Dermis blood vessel endothelial cell (primary cell): ENCODE results near the gene MAMDC2. TPM values are rescaled to one million over a fixed set of nuclear protein-coding genes. Genes with fewer than 3 reads are reported as not detected.
A peak's percentile ranks its signal among the peaks of the same experiment; 100 is the strongest.

ENCODE experiments used
- DNase-seq: peaks from one replicate; pipeline ENCODE4 v3.0.0; 2010
- total RNA-seq: library from RNA; depleted of rRNA; stranded (reverse); fragments of >200 nt; gene quantifications from 2 replicates; pipeline ENCODE4 v1.2.3, GENCODE V29; 2014

MAMDC2 gene
- total RNA-seq, 1 donor from 2014 or later = 2.9 TPM

DNA sequence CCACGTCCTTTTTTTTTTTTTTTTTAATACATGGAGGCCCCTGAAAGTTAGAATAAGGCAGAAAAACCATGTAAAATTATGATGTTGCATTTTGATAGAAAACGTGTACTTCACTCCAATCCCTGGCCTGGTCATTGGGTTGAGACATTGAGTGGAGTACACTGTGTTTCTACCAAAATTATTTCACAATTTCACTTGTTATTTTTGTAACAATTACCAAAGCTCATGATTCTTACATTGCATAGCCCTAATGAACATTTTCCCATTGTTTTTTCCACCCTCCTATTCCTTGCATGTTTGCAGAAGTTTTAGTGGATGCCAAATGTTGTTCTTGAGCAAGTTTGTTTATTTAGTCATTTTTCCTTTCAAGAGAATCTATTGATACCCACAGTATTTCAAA is 21.9 kb downstream of the MAMDC2 start:
- no peak for DNase-seq

DNA sequence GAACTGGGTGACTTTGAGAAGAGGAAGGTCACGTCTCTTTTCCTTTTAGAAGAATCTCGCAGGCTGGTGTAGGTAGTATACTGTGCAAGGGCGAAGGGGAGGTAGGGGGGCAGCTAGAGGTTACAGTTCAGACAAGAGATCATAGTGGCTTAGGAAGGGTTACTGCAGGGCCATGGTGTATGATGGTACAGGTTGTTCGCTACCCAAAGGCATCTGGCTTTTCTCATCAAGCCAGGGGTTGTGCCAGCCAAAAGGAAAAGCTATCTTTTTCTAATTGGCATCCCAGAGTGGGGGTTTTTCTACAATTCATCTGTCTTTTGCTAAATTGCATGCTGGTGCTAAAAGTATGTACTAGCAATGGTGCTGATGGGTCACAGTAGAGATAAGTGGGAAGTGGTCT is 22.8 kb downstream of the MAMDC2 start:
- DNase-seq = no peak

DNA sequence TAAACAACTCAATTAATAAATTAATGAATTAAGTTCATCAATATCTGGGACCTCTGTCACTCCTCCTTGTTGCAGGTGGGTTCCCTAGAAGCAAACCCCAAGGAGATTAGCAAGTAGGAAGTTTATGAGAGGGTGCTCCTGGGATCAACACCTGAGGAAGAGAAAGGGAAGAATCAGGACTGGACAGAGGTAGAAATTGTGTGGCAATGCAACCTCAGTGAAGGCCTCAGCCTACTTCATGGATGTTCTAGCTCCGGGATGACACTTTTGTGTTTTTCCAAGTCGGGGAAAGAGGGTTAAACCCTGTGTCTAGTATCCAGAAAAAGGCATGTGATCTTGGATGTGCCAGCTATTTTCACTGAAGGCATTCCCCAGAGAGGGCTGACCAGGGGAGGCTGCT is 23.2 kb downstream of the MAMDC2 start:
- DNase-seq = no peak

DNA sequence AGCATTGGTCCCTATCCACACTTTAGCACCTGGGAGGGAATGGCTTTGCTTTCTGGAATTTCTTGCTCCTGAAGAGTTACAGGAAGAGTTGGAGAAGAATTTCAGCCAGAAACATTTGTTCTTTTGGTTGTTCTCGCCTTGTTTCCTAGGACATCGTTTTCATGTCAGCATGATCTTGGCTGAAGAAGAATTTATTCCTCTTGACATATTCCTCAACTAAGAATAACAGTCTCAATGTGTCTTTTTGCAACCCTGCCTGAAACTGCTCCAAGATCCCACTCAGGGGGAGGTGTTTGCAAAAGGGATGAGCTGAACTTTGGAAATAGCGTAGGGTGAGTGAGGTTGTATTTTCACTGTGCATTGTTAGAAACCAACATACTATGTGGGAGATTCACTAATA is 26.1 kb downstream of the MAMDC2 start:
- DNase-seq = no peak

DNA sequence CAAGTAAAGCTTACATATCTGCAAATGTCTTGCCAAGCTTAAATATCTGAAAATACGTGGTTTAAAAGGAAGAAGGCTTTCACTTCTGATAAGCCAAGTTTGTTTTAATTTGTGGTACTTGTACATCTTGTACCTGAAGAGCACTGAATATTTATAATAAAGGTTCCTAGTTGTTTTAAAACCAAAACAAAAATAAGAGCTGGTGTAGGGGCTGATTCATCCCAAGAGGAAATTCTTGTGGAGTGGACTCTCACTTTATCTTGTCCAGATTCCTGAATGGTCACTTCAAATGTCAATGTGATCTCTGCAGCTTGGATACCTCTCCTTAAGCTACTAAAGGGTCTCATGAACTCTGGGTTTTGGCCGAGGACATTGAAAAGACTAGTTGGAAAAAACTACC is 29.5 kb downstream of the MAMDC2 start:
- DNase-seq = peak; percentile 24

DNA sequence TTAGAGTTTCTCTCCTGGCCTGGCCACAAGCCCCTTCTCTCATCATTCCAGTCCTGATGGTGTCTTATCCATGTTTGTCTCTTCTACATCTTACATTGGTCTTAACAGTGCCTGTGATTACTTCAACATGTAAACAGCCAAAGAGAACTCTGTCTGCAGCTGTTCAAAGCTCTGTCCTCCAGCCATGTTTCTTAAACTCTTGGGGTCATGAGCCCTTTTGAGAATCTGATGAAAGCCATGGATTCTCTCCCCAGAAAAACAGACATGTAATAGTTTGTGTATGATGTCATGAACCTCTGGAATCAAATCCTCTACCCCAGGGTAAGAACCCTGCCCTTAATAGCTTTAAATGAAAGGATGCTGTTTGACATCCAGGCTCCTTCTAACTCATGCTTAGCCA is 30.1 kb downstream of the MAMDC2 start:
- DNase-seq = no peak

DNA sequence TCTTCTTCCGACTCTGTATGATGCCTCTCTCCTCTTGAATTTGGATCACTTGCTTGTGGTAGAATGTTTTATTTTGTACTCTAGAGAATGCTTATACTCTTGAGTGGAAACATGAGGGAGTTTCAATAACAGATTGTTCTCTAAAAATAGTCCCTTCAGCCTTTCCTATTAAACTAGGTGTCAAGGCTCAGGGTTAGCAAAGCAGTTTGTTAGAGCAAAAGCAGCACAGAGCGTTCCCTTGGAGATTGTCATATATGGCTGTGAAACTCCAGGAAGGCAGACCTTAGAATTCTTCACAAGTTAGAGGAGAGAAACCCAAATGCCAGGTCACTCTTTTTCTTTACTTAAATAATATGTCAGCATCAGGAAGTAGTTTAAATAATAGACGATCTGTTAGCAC is 33.0 kb downstream of the MAMDC2 start:
- DNase-seq = peak; percentile 19

DNA sequence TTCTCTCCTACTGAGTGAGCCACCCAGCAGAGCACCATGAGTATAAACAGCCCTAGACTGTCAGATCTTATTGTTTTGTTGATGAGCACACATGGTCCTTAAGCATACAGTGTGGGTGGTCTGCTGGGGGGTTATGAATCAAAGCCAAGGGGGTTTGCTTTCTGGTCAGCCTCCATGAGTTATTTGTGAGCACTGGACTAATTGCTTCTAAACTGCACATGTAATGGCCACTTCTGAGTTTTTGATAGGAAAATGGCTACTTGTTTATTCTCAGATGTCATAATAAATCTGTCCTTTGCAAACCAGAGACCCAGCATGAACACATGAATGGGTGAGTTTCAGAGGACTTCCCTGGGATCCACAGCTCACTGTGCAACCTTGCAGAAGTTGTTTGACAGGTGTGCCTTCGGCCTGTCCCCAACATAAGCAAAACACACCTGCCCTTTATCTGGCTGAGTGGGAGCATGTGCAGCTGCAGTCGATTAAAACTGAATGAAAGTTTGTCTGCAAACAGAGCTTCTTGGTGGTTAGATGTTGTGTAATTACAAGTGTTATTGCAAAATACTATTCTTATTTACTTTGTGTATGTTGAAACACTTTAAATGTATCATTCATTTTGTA is 35.9 kb downstream of the MAMDC2 start:
- DNase-seq = no peak

DNA sequence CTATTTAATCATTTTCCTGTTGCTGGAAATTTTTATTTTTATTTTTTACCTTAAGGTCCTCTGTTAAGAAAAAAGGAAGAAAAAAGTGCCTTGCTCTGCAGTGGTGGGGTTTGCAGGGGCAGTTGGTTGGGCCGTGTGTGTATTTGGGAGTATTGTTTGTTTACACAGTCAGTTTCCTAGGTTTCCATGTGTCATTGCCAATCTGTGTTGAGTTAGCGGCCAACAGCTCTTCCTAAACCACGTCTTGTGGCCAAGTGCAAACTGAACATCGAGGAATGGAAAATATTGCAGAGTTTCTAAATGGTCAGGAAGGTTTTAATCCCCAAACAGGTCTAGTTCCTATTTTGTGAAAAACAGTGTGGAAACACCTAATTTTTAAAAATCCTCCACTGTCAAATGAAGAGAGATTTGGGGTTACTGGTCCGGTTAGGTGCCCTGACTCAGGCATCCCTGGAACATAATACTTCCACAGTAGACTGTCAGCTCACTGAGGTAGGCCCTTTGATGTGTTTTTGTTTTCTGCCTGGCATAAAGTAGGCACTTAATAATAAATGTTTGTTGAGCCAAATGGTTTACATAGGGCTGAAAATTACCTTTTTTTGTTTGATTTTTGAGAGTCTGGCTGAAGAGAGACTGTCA is 37.0 kb downstream of the MAMDC2 start:
- peak; percentile 81 for DNase-seq

DNA sequence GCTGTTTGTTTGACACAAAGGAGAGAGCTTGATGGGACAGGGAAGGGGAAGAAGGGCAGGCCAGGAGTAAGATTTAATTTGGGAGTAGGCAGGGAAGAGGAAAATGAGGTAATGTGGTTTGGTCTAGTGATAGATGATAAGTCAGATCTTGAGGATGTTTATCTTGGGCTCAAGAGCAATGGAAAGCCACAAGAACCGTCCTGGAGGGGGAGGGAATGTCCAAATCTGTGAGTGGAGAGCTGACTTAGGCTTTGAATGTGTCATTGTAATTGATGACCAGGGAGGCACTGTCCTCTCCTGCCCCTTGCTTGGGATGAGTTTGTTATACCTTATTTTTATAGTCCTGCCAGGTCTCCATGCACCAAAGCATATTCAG is 37.5 kb downstream of the MAMDC2 start:
- peak; percentile 37 for DNase-seq

DNA sequence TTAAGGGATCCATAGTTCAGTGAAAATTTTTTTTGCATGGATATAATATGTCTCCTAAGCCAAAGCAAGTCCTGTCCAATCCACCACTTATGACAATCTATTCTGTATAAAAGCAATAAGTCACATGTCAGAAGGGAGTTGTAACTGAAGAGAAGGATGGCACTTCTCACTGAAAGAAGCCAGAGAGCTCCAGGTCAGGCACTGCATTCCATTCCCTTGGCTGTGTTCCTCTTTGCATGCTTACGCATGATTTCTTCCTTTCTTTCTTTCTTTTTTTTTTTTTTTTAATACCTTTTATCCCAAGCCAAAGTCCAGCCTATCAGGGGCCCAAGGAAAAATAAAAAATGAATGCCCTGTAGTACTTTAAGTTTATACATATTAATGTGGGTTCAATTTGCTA is 39.8 kb downstream of the MAMDC2 start:
- no peak for DNase-seq

DNA sequence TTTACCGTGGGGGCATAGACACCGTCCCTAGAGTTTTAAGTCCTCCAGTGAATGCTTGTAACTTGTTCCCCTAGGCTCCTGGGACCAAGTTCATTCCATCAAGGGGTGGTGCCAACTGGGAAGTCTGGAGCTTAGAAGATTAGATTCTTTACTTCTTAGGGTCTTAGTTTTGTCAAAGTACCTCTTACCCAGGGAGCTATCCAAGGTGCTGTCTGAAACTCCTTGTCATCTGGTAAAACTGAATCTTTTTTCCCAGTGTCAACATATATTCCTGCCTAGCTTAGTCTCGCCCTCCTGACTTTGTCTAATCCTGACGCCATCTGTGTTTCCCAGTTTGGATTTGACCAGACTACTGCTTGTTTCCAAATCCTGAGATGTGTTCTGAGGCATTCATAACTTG is 41.6 kb downstream of the MAMDC2 start:
- DNase-seq = peak; percentile 60

DNA sequence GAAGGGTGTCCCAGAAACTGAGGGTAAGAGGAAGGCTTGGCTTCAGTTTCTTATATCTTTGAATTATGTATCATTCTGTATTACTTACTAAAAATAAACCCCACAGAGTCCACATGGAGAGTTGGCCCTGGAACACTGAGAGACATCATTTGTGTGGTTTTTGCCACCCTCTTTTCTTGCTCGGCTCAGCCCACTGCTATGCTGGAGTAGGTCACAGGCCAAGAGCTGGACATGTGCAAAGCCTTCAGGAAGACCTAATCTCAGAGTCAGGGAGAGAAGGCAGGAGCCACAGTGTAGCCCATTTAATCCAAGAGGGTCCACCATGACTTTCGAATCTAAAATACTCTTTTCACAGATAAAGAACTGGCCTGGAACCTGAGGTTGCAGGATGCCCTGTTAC is 47.5 kb downstream of the MAMDC2 start:
- DNase-seq = no peak

DNA sequence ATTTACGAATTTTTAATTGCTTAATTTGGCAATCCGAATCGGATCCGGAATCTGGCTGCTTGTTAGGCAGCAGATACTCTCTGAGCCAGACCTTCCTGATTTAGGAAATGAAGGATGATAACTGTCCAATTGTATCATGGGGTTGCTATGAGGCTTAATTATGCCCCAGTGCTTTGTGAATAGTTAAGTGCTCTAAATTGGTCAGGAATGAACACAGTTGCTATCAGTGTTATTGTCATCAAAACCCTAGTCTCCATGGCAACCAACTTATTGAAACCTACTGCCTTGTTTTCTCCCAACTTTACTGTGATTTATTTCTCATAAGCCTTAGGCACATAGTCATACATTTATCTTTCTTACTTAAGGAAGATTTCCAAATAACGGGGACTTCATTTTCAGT is 47.9 kb downstream of the MAMDC2 start:
- no peak for DNase-seq

DNA sequence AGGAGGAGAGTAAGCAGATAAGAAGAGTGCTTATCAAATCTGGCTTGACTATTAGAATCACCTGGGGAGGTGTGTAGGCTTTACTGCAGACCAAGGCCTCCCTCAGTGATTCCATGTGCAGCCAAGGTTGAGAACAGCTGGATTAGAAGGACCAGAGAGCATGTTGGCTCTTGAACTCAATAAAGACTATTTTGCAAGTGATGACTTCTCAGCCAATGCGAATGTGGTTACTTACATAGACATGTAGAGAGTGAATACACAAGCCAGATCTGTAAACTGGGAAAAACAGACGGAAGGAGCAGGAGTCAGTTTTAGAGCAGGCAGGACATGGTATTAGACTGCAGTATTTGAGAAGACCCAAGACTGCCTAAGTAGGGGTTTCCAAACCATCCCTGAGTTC is 48.5 kb downstream of the MAMDC2 start:
- no peak for DNase-seq

DNA sequence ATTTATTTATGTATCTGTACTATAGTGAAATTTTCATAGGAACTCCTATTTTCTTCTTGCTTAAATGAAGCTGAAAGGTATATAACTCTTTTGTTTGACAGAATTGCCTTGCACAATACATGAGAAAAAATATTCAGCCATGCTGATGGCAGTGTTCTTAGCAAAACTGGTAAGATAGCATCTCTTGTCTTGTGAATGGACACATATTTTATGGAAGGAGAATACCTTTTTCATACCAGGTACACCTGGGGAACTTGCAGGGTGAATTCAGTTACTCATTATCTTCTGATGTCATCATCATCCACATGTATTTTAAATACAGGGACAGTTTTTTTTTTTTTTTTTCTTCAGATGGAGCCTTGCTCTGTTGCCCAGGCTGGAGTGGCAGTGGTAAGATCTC is 49.4 kb downstream of the MAMDC2 start:
- no peak for DNase-seq

DNA sequence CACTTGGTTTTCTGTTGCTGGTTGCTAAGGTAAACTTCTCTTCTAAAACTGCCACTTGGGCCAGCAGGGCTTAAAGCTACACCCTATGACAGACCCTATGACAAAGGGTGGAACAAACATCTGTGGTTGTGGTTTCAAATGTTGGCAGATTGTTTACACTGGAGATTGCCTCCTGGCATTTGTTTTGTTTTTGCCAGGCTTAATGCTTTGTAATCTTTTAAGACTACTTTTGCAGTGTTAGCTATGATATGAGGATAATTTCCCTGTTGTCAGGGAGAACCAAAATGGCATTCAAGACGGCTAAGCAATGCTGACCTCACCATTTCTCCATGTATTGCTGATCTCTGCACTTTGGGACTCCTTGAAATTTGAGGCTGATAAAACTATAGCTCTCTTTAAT is 50.3 kb downstream of the MAMDC2 start:
- DNase-seq = no peak

DNA sequence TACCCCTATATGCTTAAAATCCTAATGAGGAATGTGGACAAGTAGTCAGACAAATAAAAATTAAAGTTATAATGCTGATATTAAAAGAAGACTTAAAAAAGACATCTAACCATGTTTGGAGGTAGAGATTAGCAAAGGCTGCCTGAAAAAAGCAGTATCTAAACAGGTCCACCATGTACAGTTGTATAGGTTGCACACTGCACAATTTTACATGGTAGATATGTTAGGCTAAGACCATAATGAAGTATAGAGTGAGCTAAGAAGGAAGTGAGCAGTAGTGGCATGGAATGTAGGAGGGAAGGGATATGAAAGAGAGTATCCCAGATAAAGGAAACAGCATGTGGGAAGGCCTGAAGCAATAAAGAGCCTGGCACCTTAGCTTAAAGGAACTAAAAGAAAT is 51.1 kb downstream of the MAMDC2 start:
- no peak for DNase-seq

DNA sequence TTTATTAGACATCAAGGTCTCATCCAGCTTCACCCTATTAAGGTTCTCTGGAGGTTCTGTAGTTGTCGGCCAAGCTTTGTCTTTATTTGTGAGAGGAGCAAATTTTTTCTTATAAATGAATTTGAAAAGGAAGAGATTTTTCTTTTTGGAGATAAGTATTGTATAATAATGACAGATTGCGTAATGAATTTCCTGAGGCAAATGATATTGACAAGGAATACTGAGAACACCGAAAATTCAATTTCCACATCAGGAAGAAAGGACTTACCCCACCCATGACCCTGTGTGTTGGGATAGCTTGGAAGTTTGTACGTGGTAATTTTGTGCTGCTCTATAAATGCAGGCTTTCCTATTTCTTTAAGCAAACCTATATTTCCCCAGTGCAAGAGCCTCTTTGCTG is 53.5 kb downstream of the MAMDC2 start:
- no peak for DNase-seq

DNA sequence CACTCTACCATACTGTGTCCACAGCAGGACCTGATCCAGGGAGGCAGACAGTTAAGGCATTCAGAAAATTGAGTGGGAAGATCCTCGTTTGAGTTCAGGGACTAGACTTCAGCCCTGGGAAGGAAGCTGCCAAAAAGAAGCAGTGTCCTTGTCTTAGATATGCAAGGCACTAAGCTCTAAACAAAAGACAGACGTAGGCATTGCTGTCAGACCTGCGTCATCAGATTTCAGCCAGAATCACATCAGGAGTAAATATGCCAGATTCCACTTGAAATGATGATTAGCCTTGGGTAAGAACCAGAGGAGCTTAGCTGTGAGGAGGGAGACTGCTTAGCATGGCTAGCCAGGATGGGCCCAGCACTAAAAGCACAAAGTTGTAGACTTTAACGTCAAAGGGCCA is 56.7 kb downstream of the MAMDC2 start:
- no peak for DNase-seq

DNA sequence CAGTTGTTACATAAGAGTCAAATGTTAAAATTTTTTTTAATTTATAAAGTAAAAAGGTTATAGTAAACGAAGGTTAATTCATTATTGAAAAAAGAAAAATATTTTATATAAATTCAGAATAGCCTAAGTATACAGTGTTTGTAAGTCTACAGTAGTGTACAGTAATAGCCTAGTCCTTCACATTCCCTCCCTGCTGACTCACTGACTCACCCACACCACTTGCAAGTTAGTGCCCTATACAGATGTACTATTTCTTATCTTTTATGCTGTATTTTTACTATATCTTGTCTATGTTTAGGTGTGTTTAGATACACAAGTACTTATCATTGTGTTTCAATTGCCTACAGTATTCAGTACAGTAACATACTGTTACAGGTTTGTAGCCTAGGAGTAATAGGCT is 57.6 kb downstream of the MAMDC2 start:
- no peak for DNase-seq

DNA sequence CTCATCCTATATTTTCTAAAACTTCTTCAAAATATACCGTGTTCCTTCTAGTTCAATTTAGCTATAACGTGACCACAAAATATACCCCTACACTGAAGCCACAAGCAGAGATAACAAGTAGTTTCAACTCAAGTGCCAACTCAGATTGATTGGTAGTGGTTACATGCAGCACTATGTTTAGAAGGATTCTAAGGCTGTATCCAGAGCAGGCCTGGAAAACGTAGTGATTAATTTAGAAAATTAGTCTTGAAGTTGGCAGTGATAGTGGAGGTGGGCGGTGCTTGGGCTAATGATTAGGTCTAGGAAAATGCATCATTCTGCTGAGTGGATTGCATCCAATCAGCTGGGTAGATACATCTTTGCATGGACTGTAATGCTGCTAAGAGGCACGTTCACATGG is 61.5 kb downstream of the MAMDC2 start:
- no peak for DNase-seq

DNA sequence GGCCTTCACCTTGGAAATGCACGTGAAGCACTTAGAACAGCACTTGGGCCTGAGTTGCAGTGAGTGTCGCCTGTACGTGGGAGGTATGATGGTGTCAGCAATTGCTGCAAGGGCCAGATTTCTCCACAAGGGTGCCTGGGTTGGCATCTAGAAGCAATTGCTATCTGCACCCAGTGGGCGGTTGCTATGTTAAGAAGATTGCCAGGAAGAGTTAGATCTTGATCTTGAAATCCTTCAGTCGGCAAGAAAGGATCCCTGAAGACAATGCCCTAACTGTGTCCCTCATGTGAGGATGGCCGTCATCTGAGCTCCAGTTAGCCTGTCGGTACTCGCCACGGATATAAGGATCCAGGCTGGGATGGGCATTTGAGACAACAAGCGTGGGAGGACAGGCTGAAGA is 62.9 kb downstream of the MAMDC2 start:
- DNase-seq = no peak

DNA sequence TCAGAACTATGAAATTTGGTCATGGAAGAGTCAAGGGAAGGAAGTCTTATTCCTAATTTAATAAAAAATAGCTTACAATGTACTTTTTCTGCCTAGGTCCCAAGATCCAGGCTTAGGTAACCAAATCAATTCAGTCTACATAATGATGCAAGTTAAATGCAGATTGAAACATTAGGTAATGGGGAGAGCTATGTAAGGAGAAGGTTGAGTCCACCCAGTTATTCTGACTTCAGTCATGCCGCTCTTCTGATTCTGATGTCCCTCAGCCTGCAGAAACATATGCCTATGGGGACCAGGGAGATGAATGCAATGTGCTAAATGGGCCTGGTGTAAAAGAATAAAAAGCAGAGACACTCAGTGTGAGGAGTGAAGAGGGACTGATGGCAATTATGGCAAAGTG is 63.9 kb downstream of the MAMDC2 start:
- no peak for DNase-seq

DNA sequence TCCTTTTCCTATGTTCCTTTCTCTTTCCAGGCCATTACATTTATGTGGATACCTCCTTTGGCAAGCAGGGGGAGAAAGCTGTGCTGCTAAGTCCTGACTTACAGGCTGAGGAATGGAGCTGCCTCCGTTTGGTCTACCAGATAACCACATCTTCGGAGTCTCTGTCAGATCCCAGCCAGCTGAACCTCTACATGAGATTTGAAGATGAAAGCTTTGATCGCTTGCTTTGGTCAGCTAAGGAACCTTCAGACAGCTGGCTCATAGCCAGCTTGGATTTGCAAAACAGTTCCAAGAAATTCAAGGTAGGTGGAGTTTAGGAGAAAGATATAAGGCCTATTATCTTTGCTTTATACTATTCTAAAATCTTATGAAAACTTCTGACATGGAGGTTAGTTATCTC is 64.5 kb downstream of the MAMDC2 start:
- no peak for DNase-seq
